ENCODE measurements around the gene DDR2. TPM values are rescaled to one million over a fixed set of nuclear protein-coding genes. Genes with fewer than 3 reads are reported as not detected.

DDR2 gene
- total RNA-seq, 2 experiments from 2014 or later, result 0.22 to 0.42 TPM

GRCh38 chr1:162709870-162710269 is 77.6 kb downstream of the DDR2 start:
- ATAC-seq (ENCODE audit: poor library complexity) (no peak), DNase-seq (no peak)
- H3K4me3 ChIP-seq (ENCODE audit: low read length), result no peak overlapping the region
- no peaks in the 10 kb centered on the region for H3K4me1 ChIP-seq (ENCODE audit: insufficient read depth, low read length)
- ChIA-PET POLR2A (no interaction called here), CTCF (no interaction called here)
- no peak overlapping the region for H3K27ac ChIP-seq (ENCODE audit: low read depth in 1 of 2, low read length in 2 of 2)
- no peaks in the 10 kb centered on the region for H3K9me3 ChIP-seq (ENCODE audit: control insufficient read depth in 1 of 2, insufficient read depth in 1 of 2, low read length in 2 of 2)
- Mint-ChIP-seq H3K27ac (no peak overlapping the region), H3K4me3 (no peak overlapping the region), H3K9me3 (no peaks in the 10 kb centered on the region), H3K27me3 (no peaks in the 10 kb centered on the region), H3K36me3 (ENCODE audit: low read depth) (no peaks in the 10 kb centered on the region), H3K4me1 (ENCODE audit: low read depth) (no peaks in the 10 kb centered on the region)
- TF ChIP-seq CTCF (IDR thresholded peaks at IDR 0.05), result no peak
- no peaks in the 10 kb centered on the region for H3K27me3 ChIP-seq (ENCODE audit: control insufficient read depth in 1 of 2, insufficient read depth in 2 of 2, low read length in 2 of 2)
- no peaks in the 10 kb centered on the region for H3K36me3 ChIP-seq (ENCODE audit: insufficient read depth, low read length)
- intact Hi-C loops (cut with DNase I, micrococcal nuclease), result no loop called here

DNA sequence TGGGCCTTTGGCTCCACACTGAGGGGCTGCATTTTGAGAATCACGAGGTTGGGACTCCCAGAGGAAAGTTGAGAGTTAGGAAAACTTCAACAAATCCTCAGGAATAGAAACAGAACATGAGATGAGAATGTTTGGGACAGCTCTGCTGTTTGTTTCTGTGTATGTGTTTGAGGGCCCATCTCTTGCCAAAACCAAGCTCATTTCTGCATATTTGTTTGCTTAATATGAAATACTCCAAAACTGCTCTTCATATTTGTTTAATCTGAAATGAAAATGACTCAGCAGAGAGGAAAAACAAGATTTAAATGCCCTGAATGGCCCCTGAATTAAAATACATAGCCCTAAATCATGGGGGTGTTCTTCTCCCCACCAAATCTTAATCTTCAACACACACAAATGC is 78.1 kb downstream of the DDR2 start:
- CTCF ChIA-PET, result no interaction called here
- Histone ChIP-seq H3K27ac (ENCODE audit: low read depth in 1 of 2, low read length in 2 of 2) (no peak overlapping the region), H3K27me3 (ENCODE audit: control insufficient read depth in 1 of 2, insufficient read depth in 2 of 2, low read length in 2 of 2) (no peaks in the 10 kb centered on the region), H3K36me3 (ENCODE audit: insufficient read depth, low read length) (no peaks in the 10 kb centered on the region), H3K4me3 (ENCODE audit: low read length) (no peak overlapping the region), H3K4me1 (ENCODE audit: insufficient read depth, low read length) (no peaks in the 10 kb centered on the region), H3K9me3 (ENCODE audit: control insufficient read depth in 1 of 2, insufficient read depth in 1 of 2, low read length in 2 of 2) (no peaks in the 10 kb centered on the region)
- no peak for TF ChIP-seq CTCF (IDR thresholded peaks at IDR 0.05)
- Mint-ChIP-seq H3K27ac (no peak overlapping the region), H3K27me3 (no peaks in the 10 kb centered on the region), H3K4me1 (ENCODE audit: low read depth) (no peaks in the 10 kb centered on the region), H3K9me3 (no peaks in the 10 kb centered on the region), H3K4me3 (no peak overlapping the region), H3K36me3 (ENCODE audit: low read depth) (no peaks in the 10 kb centered on the region)
- DNase-seq, result no peak
- POLR2A ChIA-PET, result no interaction called here
- intact Hi-C loops (cut with DNase I, micrococcal nuclease), result no loop called here
- no peak for ATAC-seq (ENCODE audit: poor library complexity)

DNA sequence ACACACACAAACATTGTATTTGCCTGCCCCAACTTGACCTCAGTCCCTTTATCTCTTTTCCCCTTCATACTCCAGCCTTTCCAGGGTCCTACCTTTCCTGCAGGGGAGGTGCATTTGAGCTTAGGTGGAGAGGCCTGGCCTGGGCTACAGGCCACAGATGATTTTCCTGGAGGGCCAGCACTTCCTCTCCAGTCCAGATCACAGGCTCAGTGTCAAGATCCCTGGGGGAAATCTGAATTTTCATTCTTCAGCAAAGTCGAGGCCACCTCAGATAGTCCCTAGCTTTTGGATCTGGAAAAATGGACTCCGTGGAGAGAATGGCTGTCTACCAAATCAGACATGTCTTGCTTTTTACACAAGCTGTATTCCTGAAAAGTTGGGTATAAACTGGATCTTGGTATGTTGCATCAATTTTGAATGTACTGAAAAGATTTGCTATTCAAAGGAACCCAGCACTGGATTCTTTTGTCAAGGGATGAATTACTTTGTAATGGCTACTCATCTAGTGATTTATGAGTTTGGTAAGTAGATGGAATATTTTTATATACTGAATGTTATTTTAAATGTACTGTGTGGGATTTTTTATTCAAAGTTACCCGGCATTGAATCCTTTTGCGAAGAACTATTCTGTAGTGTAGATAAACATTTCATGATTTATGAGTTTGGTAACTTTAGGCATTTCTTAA is 78.7 kb downstream of the DDR2 start:
- ChIA-PET POLR2A (no interaction called here), CTCF (no interaction called here)
- DNase-seq, result no peak
- H3K27me3 ChIP-seq (ENCODE audit: control insufficient read depth in 1 of 2, insufficient read depth in 2 of 2, low read length in 2 of 2), result no peaks in the 10 kb centered on the region
- Mint-ChIP-seq H3K9me3 (no peaks in the 10 kb centered on the region), H3K36me3 (ENCODE audit: low read depth) (no peaks in the 10 kb centered on the region), H3K27me3 (no peaks in the 10 kb centered on the region), H3K4me3 (no peak overlapping the region), H3K27ac (no peak overlapping the region), H3K4me1 (ENCODE audit: low read depth) (no peaks in the 10 kb centered on the region)
- intact Hi-C loops (cut with DNase I, micrococcal nuclease), result no loop called here
- TF ChIP-seq CTCF (IDR thresholded peaks at IDR 0.05), result no peak
- H3K9me3 ChIP-seq (ENCODE audit: control insufficient read depth in 1 of 2, insufficient read depth in 1 of 2, low read length in 2 of 2), result no peaks in the 10 kb centered on the region
- ATAC-seq (ENCODE audit: poor library complexity), result no peak
- H3K4me3 ChIP-seq (ENCODE audit: low read length), result no peak overlapping the region
- H3K36me3 ChIP-seq (ENCODE audit: insufficient read depth, low read length), result no peaks in the 10 kb centered on the region
- H3K4me1 ChIP-seq (ENCODE audit: insufficient read depth, low read length), result no peaks in the 10 kb centered on the region
- H3K27ac ChIP-seq (ENCODE audit: low read depth in 1 of 2, low read length in 2 of 2), result no peak overlapping the region

All from CD4-positive, alpha-beta T cell (primary cell).